ENCODE data around the gene PGM5.

DNA sequence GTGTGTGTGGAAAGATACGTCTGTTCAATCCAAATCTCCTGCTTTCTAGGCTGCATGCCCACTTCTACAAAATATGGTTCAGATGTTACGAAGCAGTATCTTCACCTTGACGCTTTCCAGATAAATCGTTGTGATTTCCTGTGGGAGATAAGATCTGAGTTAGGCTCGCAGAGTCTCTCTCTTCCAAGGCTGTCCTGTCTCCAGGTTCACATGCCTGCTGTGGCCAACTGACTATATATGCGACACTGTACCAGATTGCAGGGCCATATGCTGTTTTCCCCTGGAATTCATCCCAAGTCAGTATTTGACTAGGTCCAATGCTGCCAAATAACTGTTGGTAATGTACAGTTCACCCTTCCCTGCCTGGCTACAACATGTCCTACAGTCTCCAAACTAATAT, 136.4 kb downstream of the PGM5 start:
- TF ChIP-seq, protein P1, sequence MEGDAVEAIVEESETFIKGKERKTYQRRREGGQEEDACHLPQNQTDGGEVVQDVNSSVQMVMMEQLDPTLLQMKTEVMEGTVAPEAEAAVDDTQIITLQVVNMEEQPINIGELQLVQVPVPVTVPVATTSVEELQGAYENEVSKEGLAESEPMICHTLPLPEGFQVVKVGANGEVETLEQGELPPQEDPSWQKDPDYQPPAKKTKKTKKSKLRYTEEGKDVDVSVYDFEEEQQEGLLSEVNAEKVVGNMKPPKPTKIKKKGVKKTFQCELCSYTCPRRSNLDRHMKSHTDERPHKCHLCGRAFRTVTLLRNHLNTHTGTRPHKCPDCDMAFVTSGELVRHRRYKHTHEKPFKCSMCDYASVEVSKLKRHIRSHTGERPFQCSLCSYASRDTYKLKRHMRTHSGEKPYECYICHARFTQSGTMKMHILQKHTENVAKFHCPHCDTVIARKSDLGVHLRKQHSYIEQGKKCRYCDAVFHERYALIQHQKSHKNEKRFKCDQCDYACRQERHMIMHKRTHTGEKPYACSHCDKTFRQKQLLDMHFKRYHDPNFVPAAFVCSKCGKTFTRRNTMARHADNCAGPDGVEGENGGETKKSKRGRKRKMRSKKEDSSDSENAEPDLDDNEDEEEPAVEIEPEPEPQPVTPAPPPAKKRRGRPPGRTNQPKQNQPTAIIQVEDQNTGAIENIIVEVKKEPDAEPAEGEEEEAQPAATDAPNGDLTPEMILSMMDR (IDR thresholded peaks at IDR 0.05) = no peak
- no peak for TF ChIP-seq POLR2A (IDR thresholded peaks at IDR 0.05)
